ENCODE measurements around the gene DCST1.

Gene DCST1

GRCh38 chr1:155035936-155036335 is 2.3 kb downstream of the DCST1 start:
- no peak for DNase-seq

GRCh38 chr1:155037043-155037442 is 3.4 kb downstream of the DCST1 start:
- no peak for DNase-seq

- no peak for DNase-seq
Observed at GRCh38 chr1:155037851-155038441, 4.3 kb downstream of the DCST1 start.

GRCh38 chr1:155038602-155039307 is 5.1 kb downstream of the DCST1 start:
- DNase-seq = no peak

GRCh38 chr1:155039308-155039669 is 5.7 kb downstream of the DCST1 start:
- no peak for DNase-seq

- no peak for DNase-seq
Observed at GRCh38 chr1:155040358-155041093, 6.9 kb downstream of the DCST1 start.

- DNase-seq = no peak
Observed at GRCh38 chr1:155042789-155043188, 9.2 kb downstream of the DCST1 start.

GRCh38 chr1:155043301-155043702 is 9.7 kb downstream of the DCST1 start:
- no peak for DNase-seq

GRCh38 chr1:155043793-155044192 is 10.2 kb downstream of the DCST1 start:
- no peak for DNase-seq

GRCh38 chr1:155044365-155044764 is 10.7 kb downstream of the DCST1 start:
- DNase-seq = no peak

- peak; percentile 23 for DNase-seq
Observed at GRCh38 chr1:155044812-155045657, 11.4 kb downstream of the DCST1 start.

GRCh38 chr1:155048449-155049334 is 15.1 kb downstream of the DCST1 start:
- no peak for DNase-seq

- peak; percentile 21 for DNase-seq
Observed at GRCh38 chr1:155049651-155050559, 16.3 kb downstream of the DCST1 start.

- DNase-seq = peak; percentile 54
Observed at GRCh38 chr1:155050560-155051341, 17.1 kb downstream of the DCST1 start, which contains the start of gene ADAM15. Gene ADAM15 (plus strand): TSS chr1:155051316. CDS start chr1:155051387, 71 bp downstream.

GRCh38 chr1:155051342-155051776 is 17.7 kb downstream of the DCST1 start:
- DNase-seq = no peak

GRCh38 chr1:155051777-155052398 is 18.3 kb downstream of the DCST1 start:
- no peak for DNase-seq

GRCh38 chr1:155052439-155053395 is 19.1 kb downstream of the DCST1 start:
- peak; percentile 32 for DNase-seq

GRCh38 chr1:155053531-155054105 is 20.0 kb downstream of the DCST1 start:
- DNase-seq = no peak

Measured in NCI-H2171 (cell line).